Left ventricle myocardium inferior (tissue), 1 donor: ENCODE results near the gene CXXC5. TPM values are rescaled to one million over a fixed set of nuclear protein-coding genes. Genes with fewer than 3 reads are reported as not detected.
A peak's percentile ranks its signal among the peaks of the same experiment; 100 is the strongest.

Experiments
- DNase-seq: peaks from one replicate; pipeline ENCODE4 v3.0.0-alpha.2; 2020
- H3K27ac ChIP-seq: fragments of 200-600 bp; replicated peaks from 2 replicates; pipeline ENCODE4 v1.8.0; 2021
- H3K27me3 ChIP-seq: fragments of 200-600 bp; 2 replicates; pipeline ENCODE4 v1.8.0; 2021; ENCODE audit warnings: low read depth
- H3K36me3 ChIP-seq: fragments of 200-600 bp; 2 replicates; pipeline ENCODE4 v1.8.0; 2021
- H3K4me1 ChIP-seq: fragments of 200-600 bp; 2 replicates; pipeline ENCODE4 v1.8.0; 2021
- H3K4me3 ChIP-seq: fragments of 200-600 bp; 2 replicates; pipeline ENCODE4 v1.8.0; 2021; ENCODE audit warnings: mild to moderate bottlenecking, moderate library complexity
- H3K9me3 ChIP-seq: fragments of 200-600 bp; replicated peaks from 2 replicates; pipeline ENCODE4 v1.8.0; 2021
- intact Hi-C: fragments of 100-400 bp; cut with micrococcal nuclease; formaldehyde crosslinking; loops from one replicate; pipeline ENCODE4 v1.11.0; 2022
- total RNA-seq: library from RNA; stranded (reverse); fragmentation: NEBNext Ultra II Directional; extraction: Animal tissue kit (Norgen Biotek cat#: 25700); gene quantifications from one replicate; pipeline ENCODE4 v1.2.1, GENCODE V29; 2021
- TF ChIP-seq, protein P1 (sequence below): fragments of 200-600 bp; IDR thresholded peaks from 2 replicates; pipeline ENCODE4 v1.8.0; 2021; ENCODE audit warnings: antibody characterized with exemption, mild to moderate bottlenecking, borderline replicate concordance
- donor health status: DM: no; HTN: yes; CAD: no; lungs with severe emphysema.

The CXXC5 gene
- total RNA-seq, 1 donor from 2014 or later, result 56.9 TPM

- intact Hi-C loops, result no loop called here
- H3K36me3 ChIP-seq, result no peaks in the 10 kb centered on the region
- TF ChIP-seq, protein P1, sequence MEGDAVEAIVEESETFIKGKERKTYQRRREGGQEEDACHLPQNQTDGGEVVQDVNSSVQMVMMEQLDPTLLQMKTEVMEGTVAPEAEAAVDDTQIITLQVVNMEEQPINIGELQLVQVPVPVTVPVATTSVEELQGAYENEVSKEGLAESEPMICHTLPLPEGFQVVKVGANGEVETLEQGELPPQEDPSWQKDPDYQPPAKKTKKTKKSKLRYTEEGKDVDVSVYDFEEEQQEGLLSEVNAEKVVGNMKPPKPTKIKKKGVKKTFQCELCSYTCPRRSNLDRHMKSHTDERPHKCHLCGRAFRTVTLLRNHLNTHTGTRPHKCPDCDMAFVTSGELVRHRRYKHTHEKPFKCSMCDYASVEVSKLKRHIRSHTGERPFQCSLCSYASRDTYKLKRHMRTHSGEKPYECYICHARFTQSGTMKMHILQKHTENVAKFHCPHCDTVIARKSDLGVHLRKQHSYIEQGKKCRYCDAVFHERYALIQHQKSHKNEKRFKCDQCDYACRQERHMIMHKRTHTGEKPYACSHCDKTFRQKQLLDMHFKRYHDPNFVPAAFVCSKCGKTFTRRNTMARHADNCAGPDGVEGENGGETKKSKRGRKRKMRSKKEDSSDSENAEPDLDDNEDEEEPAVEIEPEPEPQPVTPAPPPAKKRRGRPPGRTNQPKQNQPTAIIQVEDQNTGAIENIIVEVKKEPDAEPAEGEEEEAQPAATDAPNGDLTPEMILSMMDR, result no peak
- H3K27me3 ChIP-seq, result no peaks in the 10 kb centered on the region
- DNase-seq, result peak; percentile 47
- H3K4me3 ChIP-seq, result peak overlapping the region; percentile 62
- H3K27ac ChIP-seq, result peak overlapping the region; percentile 91
- H3K4me1 ChIP-seq, result peaks cover 93% of the 10 kb centered on the region
- no peaks in the 10 kb centered on the region for H3K9me3 ChIP-seq
These were observed 23.1 kb downstream of the CXXC5 start for GRCh38 chr5:139671096-139671841.

GRCh38 chr5:139675213-139675612 lies 27.1 kb downstream of the CXXC5 start:
- Histone ChIP-seq H3K36me3 (peaks cover 1% of the 10 kb centered on the region), H3K27me3 (no peaks in the 10 kb centered on the region), H3K4me3 (no peak overlapping the region), H3K4me1 (peaks cover 93% of the 10 kb centered on the region), H3K27ac (peak overlapping the region; percentile 91), H3K9me3 (no peaks in the 10 kb centered on the region)
- intact Hi-C loops, result no loop called here
- no peak for DNase-seq
- TF ChIP-seq, protein P1, result no peak

DNA sequence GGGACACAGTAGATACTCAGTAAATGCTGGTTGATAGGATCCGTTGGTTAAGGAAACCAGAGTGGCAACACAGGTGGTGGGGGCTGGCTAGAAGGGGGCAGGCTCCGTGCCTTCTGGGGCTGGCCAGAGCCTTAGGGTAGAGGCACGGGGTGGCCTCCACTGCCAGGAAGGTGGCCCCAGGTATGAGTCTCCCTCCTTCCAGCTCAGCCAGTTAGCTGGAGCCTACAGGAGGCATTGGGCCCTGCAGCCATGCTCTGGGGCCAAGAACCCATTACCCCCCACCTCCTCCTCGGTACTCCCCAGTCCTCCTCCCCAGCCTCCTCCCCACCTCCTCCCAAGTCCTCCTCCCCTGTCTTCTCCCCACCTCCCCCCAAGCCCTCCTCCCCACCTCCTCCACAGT lies 27.7 kb downstream of the CXXC5 start:
- TF ChIP-seq, protein P1, result no peak
- intact Hi-C loops, result no loop called here
- H3K36me3 ChIP-seq, result peaks cover 7% of the 10 kb centered on the region
- H3K4me3 ChIP-seq, result no peak overlapping the region
- peak overlapping the region; percentile 91 for H3K27ac ChIP-seq
- H3K4me1 ChIP-seq, result peaks cover 93% of the 10 kb centered on the region
- no peaks in the 10 kb centered on the region for H3K27me3 ChIP-seq
- no peaks in the 10 kb centered on the region for H3K9me3 ChIP-seq
- DNase-seq, result no peak

DNA sequence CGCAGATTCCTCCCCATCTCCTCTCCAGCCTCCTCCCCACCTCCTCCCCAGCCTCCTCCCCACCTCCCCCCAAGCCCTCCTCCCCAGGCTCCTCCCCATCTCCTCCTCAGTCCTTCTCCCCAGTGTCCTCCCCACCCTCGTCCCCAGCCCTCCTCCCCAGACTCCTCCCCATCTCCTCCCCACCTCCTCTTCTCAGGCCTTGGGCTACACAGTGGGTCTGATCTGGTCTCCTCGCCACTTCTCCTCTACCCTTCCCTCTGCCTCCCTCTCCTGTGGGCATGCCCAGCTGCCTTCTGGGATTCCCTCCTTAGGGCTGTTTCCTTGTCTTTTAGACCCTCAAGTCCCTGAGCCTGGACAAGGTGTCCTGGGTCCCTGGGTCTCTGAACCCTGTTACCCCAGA lies 28.3 kb downstream of the CXXC5 start:
- no peaks in the 10 kb centered on the region for H3K27me3 ChIP-seq
- peak overlapping the region; percentile 80 for H3K27ac ChIP-seq
- DNase-seq, result no peak
- no peaks in the 10 kb centered on the region for H3K9me3 ChIP-seq
- H3K4me1 ChIP-seq, result peaks cover 87% of the 10 kb centered on the region
- intact Hi-C loops, result no loop called here
- TF ChIP-seq, protein P1, result no peak
- H3K4me3 ChIP-seq, result no peak overlapping the region
- H3K36me3 ChIP-seq, result peaks cover 13% of the 10 kb centered on the region

DNA sequence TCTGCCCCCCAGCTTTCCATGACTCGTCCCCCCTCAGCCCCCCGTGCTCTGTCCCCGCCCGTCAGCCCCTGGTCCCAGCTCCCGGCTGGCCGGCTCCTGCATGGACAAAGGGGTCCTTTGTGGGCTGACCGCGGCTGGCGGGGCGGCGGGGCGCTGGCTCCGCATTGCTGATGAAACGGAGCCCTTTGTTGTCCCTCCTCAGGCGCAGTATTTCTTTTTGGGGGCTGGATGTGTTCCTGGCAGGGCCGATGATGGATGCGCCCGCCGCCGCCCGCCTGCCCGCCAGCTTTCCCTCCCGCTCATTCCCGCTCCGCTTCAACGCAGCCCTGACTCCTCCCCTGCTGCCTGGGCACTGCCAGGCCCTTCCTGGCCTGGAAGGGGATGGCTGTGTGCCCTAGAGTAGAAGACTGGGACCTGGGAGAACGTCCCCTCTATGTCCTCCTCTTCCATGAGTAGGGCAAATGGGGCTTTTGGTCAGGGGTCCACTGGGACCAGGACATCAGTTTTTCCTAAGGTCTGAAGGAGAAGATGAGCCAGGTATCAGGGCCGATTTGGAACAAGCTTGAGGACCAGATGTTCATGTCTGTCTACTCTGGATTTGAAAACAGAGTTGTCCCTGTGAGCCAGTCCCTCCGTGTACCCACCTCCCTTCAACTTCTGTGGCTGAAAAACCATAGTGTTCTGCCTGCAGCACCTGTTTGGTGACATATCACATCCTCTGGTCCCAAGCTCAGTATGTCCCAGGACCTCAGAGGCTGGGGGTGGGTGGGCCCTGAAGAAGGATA lies 29.0 kb downstream of the CXXC5 start:
- H3K4me1 ChIP-seq, result peaks cover 80% of the 10 kb centered on the region
- intact Hi-C loops, result no loop called here
- peak overlapping the region; percentile 7 for H3K4me3 ChIP-seq
- TF ChIP-seq, protein P1, result no peak
- H3K27me3 ChIP-seq, result no peaks in the 10 kb centered on the region
- no peak for DNase-seq
- H3K9me3 ChIP-seq, result no peaks in the 10 kb centered on the region
- peaks cover 19% of the 10 kb centered on the region for H3K36me3 ChIP-seq
- H3K27ac ChIP-seq, result peak overlapping the region; percentile 80
